Measurements from ENCODE around the gene DENND2A.

- TF ChIP-seq E2F4 (IDR thresholded peaks at IDR 0.05; ENCODE audit: low read depth, low read length) (no peak), RAD21 (IDR thresholded peaks at IDR 0.05; ENCODE audit: insufficient read depth, low read depth, low read length) (no peak), E4F1 (IDR thresholded peaks at IDR 0.05; ENCODE audit: borderline replicate concordance, partially characterized antibody) (no peak), CTCF (IDR thresholded peaks at IDR 0.05 in 2 of 3, conservative IDR thresholded peaks at IDR 0.05 in 1 of 3; ENCODE audit: control insufficient read depth in 2 of 3, extremely low read depth in 1 of 3, insufficient read depth in 1 of 3, low read depth in 3 of 3, low read length in 3 of 3) (no peak), BACH1 (IDR thresholded peaks at IDR 0.05; ENCODE audit: borderline replicate concordance) (no peak), RCOR1 (conservative IDR thresholded peaks at IDR 0.05; ENCODE audit: low read depth, low read length) (no peak)
Measured at GRCh38 chr7:140673774-140674155, 33.2 kb upstream of the DENND2A start.

Measured in GM12878 (cell line).